Measurements from ENCODE around the gene ANXA2.
A peak's percentile ranks its signal among the peaks of the same experiment; 100 is the strongest.

ANXA2 gene

DNA sequence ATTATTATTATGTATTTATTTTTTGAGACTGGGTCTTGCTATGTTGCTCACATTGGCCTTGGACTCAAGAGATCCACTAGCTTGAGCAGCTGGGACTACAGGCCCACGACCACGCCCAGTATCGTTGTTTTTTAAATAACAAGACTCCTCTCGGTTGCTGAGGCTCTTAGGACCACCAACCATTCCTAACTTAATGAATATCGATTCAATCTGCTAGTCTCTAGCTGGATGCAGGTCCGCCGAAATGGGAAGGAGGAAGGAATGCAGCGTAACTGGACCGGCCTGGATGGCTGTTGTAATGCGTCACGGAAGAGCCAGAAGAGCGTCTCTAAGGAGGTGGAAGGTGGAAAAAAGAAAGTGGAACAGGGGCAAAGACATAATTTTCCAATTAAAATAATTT, 1.7 kb downstream of the ANXA2 start:
- DNase-seq (ENCODE audit: low read depth) = no peak
- H3K4me3 ChIP-seq (ENCODE audit: control insufficient read depth, low read depth, low read length) = peak overlapping the region; percentile 98
- TF ChIP-seq, protein P1, sequence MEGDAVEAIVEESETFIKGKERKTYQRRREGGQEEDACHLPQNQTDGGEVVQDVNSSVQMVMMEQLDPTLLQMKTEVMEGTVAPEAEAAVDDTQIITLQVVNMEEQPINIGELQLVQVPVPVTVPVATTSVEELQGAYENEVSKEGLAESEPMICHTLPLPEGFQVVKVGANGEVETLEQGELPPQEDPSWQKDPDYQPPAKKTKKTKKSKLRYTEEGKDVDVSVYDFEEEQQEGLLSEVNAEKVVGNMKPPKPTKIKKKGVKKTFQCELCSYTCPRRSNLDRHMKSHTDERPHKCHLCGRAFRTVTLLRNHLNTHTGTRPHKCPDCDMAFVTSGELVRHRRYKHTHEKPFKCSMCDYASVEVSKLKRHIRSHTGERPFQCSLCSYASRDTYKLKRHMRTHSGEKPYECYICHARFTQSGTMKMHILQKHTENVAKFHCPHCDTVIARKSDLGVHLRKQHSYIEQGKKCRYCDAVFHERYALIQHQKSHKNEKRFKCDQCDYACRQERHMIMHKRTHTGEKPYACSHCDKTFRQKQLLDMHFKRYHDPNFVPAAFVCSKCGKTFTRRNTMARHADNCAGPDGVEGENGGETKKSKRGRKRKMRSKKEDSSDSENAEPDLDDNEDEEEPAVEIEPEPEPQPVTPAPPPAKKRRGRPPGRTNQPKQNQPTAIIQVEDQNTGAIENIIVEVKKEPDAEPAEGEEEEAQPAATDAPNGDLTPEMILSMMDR (conservative IDR thresholded peaks at IDR 0.05; ENCODE audit: control insufficient read depth, insufficient read depth, low read depth, low read length) = no peak

DNA sequence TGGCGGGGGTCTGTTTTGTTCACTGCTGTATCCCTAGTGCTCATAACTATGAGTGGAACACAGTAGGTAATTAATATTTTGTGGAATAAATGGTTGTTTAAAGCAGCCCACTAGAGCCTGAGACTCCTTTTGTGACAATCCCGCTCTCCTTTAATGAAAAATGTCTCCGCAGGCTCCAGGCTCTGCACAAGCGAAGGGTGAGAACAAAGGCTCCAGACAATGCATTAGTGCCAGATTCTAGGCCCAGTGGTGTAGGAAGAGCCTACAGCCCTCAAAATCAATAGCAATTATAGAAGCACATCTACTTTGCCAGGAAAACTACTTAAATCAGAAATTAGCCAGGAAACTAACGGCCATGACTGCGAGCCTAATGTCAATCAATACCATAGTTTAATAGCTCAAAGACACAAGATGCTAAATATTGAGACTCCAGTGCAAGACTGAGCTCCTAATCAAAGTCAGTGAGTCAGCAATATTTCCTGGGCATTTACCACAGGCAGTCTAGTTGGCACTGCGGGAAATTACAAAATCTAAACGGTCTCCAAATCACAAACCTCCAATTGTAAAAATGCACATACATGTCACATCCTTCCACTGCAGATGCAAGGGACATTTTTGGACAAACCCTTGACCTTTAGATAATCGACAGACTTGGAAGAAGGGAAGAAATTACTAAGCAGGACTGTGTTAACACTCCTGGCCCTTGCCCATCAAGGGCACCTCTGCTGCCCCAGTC, 2.3 kb downstream of the ANXA2 start:
- H3K4me3 ChIP-seq (ENCODE audit: control insufficient read depth, low read depth, low read length) = peak overlapping the region; percentile 98
- TF ChIP-seq, protein P1 (conservative IDR thresholded peaks at IDR 0.05; ENCODE audit: control insufficient read depth, insufficient read depth, low read depth, low read length) = no peak
- DNase-seq (ENCODE audit: low read depth) = no peak

DNA sequence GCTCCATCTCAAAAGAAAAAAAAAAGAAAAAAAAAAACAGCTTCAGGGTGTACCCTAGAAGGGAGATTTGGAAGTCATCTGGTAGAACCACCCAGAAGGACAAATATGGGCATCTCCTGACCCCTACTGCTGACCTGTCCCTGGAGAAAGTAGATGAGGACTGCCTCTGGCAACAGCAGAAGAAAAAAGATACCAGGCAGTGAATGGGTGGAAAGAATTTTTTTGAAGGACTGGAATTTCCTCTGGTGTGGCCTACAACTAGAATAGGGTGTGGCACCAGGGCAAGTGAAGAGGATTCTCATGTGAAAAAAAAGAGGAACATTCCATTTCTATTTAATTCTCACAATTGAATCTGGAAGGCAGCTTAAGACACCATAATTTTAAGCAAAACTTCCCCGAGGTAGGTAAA, 3.1 kb downstream of the ANXA2 start:
- TF ChIP-seq, protein P1 (conservative IDR thresholded peaks at IDR 0.05; ENCODE audit: control insufficient read depth, insufficient read depth, low read depth, low read length) = no peak
- DNase-seq (ENCODE audit: low read depth) = no peak
- H3K4me3 ChIP-seq (ENCODE audit: control insufficient read depth, low read depth, low read length) = peak overlapping the region; percentile 98

DNA sequence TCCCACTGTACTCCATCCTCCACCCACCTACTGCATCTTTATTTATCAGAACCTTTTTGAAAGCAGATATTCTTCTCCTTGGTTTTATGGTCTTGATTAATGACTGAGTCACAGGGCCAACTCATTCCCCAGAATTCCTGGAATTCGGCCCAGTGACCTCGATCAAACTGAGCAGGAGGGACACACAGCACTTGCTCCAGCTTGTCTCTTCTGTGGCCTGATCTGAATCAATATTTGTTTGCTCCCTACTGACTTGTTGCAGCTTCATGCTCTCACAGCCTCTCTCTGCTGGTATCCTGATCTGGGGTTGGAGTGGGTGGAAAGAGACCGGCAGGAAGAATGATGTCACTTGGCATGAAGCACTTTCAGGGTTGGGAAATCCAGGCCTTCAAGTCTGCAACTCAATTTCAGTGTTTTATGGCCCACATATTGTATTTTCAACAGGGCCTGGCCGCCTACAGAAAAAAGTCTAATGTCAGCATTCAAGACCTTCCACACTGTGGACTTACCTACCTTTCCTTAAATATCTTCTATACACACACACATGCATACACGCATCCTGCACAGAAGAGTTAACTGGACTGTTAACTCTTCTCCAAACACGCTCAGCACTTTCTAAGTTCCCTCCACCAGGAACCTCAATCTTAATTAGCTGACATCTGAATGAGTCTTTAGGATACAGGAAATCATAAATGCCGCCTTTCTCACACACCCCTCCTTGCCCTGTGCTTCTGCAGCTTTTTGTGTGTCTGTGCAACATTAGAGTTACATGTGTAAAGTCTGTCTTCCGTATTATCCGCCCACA, 4.6 kb downstream of the ANXA2 start:
- TF ChIP-seq, protein P1 (conservative IDR thresholded peaks at IDR 0.05; ENCODE audit: control insufficient read depth, insufficient read depth, low read depth, low read length) = no peak
- H3K4me3 ChIP-seq (ENCODE audit: control insufficient read depth, low read depth, low read length) = peak overlapping the region; percentile 98
- DNase-seq (ENCODE audit: low read depth) = peak; percentile 100

DNA sequence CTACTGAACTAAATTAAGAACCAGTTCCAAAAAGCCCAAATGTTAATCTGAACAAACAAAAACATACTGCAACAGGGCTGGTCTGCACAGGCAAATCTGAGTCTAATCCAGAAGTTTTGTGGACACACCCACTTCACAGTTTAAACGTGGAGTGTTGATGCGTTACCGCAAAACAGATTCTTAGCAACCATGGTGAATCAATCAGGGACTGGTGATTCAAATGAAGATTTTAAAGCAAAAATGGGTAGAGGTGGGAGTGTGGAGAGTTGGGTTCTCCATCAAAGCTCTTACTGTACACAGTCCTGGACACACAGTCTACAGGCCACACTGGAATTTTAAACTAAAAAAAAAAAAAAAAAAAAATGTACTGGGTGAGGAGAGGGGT, 5.2 kb downstream of the ANXA2 start:
- peak overlapping the region; percentile 20 for H3K4me3 ChIP-seq (ENCODE audit: control insufficient read depth, low read depth, low read length)
- peak; percentile 89 for DNase-seq (ENCODE audit: low read depth)
- TF ChIP-seq, protein P1 (conservative IDR thresholded peaks at IDR 0.05; ENCODE audit: control insufficient read depth, insufficient read depth, low read depth, low read length) = no peak

DNA sequence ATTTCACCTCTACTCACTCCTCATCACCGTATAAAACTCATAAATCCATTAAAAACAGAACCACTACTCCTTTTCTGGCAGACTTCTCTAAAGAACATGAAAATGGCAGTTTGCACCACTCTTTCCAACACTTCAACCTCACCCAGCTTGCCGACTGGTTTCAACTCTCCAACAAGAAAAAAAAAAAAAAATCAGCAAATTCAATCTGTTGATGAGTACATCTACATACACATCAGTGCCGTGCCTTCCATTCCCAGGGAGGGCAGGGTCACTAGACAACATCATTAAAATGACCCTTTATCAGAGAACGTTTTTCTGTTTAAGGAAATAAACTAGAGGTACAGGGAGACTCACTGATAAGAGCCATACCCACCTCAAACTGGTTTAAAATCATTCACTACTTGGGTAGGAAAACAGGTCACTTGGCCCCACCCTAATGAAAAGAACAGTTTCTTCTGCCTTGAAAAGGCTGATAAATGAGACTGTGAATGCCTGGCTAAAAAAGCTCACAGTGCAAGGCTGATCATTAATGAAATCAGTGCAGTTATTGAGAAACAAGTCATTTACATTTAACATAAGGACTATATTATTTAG, 6.0 kb downstream of the ANXA2 start:
- DNase-seq (ENCODE audit: low read depth) = no peak
- H3K4me3 ChIP-seq (ENCODE audit: control insufficient read depth, low read depth, low read length) = peak overlapping the region; percentile 20
- TF ChIP-seq, protein P1 (conservative IDR thresholded peaks at IDR 0.05; ENCODE audit: control insufficient read depth, insufficient read depth, low read depth, low read length) = no peak

Data from fibroblast of mammary gland (primary cell).